Measurements from ENCODE around the gene PKP3. TPM values are rescaled to one million over a fixed set of nuclear protein-coding genes. Genes with fewer than 3 reads are reported as not detected.
"Not testable (repeated sequence)": the region's sequence is repeated elsewhere in the genome, so short reads cannot be mapped to it uniquely, and the experiment has no call there.

Gene PKP3
- total and polyA plus RNA-seq, 12 donors, result 0.13 to 3.0 (median 0.72) TPM

GRCh38 chr11:424232-424631 is 30.2 kb downstream of the PKP3 start:
- H3K27ac ChIP-seq, result no peak overlapping the region
- TF ChIP-seq CTCF (IDR thresholded peaks at IDR 0.05), result no peak
- WGBS, 2 donors, result 89 to 91% methylated on average over 4 of the region's 4 CpGs
- no peak overlapping the region for H3K4me3 ChIP-seq
- intact Hi-C loops (cut with DNase I), result no loop called here
- DNase-seq, result no peak
- peaks cover 0 to 3% (median 0%) of the 10 kb centered on the region in 11 donors for H3K9me3 ChIP-seq
- no peaks in the 10 kb centered on the region for H3K36me3 ChIP-seq
- ATAC-seq, result no peak
- peaks cover 0 to 62% (median 33%) of the 10 kb centered on the region in 7 donors for H3K27me3 ChIP-seq
- H3K4me1 ChIP-seq, result peaks cover 0 to 5% (median 0%) of the 10 kb centered on the region in 9 donors

- H3K4me1 ChIP-seq; intact Hi-C loops (cut with DNase I); ATAC-seq; H3K4me3 ChIP-seq; DNase-seq; H3K9me3 ChIP-seq; H3K27ac ChIP-seq; H3K36me3 ChIP-seq: not testable (repeated sequence)
- peaks cover 0 to 56% (median 28%) of the 10 kb centered on the region in 7 donors for H3K27me3 ChIP-seq
- WGBS, 2 donors, result 22 to 41% methylated on average over 27 to 34 of the region's 45 CpGs
Observed at GRCh38 chr11:424766-425165, 30.8 kb downstream of the PKP3 start.

GRCh38 chr11:425301-425700 is 31.3 kb downstream of the PKP3 start:
- no peak for TF ChIP-seq CTCF (IDR thresholded peaks at IDR 0.05)
- Histone ChIP-seq H3K36me3 (no peaks in the 10 kb centered on the region), H3K27ac (no peak overlapping the region), H3K27me3 (peaks cover 0 to 51% (median 23%) of the 10 kb centered on the region in 7 donors), H3K4me3 (no peak overlapping the region), H3K9me3 (peaks cover 0 to 3% (median 0%) of the 10 kb centered on the region in 11 donors), H3K4me1 (peaks cover 0 to 1% (median 0%) of the 10 kb centered on the region in 9 donors)
- ATAC-seq, result no peak
- 63 to 68% methylated on average over 4 of the region's 4 CpGs for WGBS, 2 donors
- intact Hi-C loops (cut with DNase I), result no loop called here
- DNase-seq, result no peak

GRCh38 chr11:426851-427250 is 32.8 kb downstream of the PKP3 start:
- H3K27me3 ChIP-seq, result peaks cover 0 to 46% (median 24%) of the 10 kb centered on the region in 7 donors
- ATAC-seq, result no peak

More at GRCh38 chr11:426851-427250, 32.8 kb downstream of the PKP3 start:
- TF ChIP-seq CTCF (IDR thresholded peaks at IDR 0.05), result no peak
- intact Hi-C loops (cut with DNase I), result no loop called here
- peaks cover 0 to 3% (median 0%) of the 10 kb centered on the region in 11 donors for H3K9me3 ChIP-seq
- no peaks in the 10 kb centered on the region for H3K4me1 ChIP-seq
- no peaks in the 10 kb centered on the region for H3K36me3 ChIP-seq
- no peak for DNase-seq
- no peak overlapping the region for H3K4me3 ChIP-seq
- WGBS, 2 donors, result 83% methylated on average over 8 of the region's 8 CpGs
- no peak overlapping the region for H3K27ac ChIP-seq

All from heart right ventricle (tissue), 16 donors.